ENCODE results near the gene UNC119. TPM values are rescaled to one million over a fixed set of nuclear protein-coding genes. Genes with fewer than 3 reads are reported as not detected.
"Not testable (repeated sequence)": the region's sequence is repeated elsewhere in the genome, so short reads cannot be mapped to it uniquely, and the experiment has no call there.

UNC119 gene
- total RNA-seq, 1 donor from 2014 or later: 22.2 TPM

GRCh38 chr17:28528327-28529012 is 24.0 kb downstream of the UNC119 start:
- intact Hi-C loops (cut with micrococcal nuclease): no loop called here
- DNase-seq (no peak), ATAC-seq (no peak)

GRCh38 chr17:28527859-28528258 is 24.6 kb downstream of the UNC119 start:
- intact Hi-C loops (cut with micrococcal nuclease): no loop called here
- DNase-seq: no peak
- ATAC-seq: no peak

GRCh38 chr17:28527181-28527681 is 25.2 kb downstream of the UNC119 start:
- intact Hi-C loops (cut with micrococcal nuclease): no loop called here

GRCh38 chr17:28526381-28526780 is 26.0 kb downstream of the UNC119 start:
- DNase-seq: no peak
- intact Hi-C loops (cut with micrococcal nuclease): no loop called here
- no peak for ATAC-seq

More at GRCh38 chr17:28527181-28527681, 25.2 kb downstream of the UNC119 start:
- no peak for ATAC-seq
- DNase-seq: no peak

GRCh38 chr17:28524476-28525424 is 27.7 kb downstream of the UNC119 start:
- intact Hi-C loops (cut with micrococcal nuclease): no loop called here
- ATAC-seq (no peak), DNase-seq (no peak)

- intact Hi-C loops (cut with micrococcal nuclease): no loop called here
- ATAC-seq (no peak), DNase-seq (no peak)
Observed at GRCh38 chr17:28523876-28524275, 28.5 kb downstream of the UNC119 start.

- ATAC-seq (no peak), DNase-seq (no peak)
- intact Hi-C loops (cut with micrococcal nuclease): no loop called here
Observed at GRCh38 chr17:28523186-28523585, 29.2 kb downstream of the UNC119 start.

GRCh38 chr17:28522281-28522680 is 30.1 kb downstream of the UNC119 start:
- DNase-seq; intact Hi-C loops (cut with micrococcal nuclease); ATAC-seq: not testable (repeated sequence)

- DNase-seq: no peak
- ATAC-seq: no peak
- intact Hi-C loops (cut with micrococcal nuclease): no loop called here
Observed at GRCh38 chr17:28521311-28522085, 30.9 kb downstream of the UNC119 start.

- no peak for ATAC-seq
- no peak for DNase-seq
- intact Hi-C loops (cut with micrococcal nuclease): no loop called here
Observed at GRCh38 chr17:28520687-28521086, 31.7 kb downstream of the UNC119 start.

- ATAC-seq: no peak
- intact Hi-C loops (cut with micrococcal nuclease): no loop called here
- no peak for DNase-seq
Observed at GRCh38 chr17:28519236-28519635, 33.2 kb downstream of the UNC119 start.

- intact Hi-C loops (cut with micrococcal nuclease): no loop called here
- ATAC-seq (no peak), DNase-seq (no peak)
Observed at GRCh38 chr17:28518578-28518977, 33.8 kb downstream of the UNC119 start.

- ATAC-seq (no peak), DNase-seq (no peak)
- intact Hi-C loops (cut with micrococcal nuclease): no loop called here
Observed at GRCh38 chr17:28518132-28518531, 34.3 kb downstream of the UNC119 start.

GRCh38 chr17:28515518-28515917 is 36.9 kb downstream of the UNC119 start:
- DNase-seq (no peak), ATAC-seq (no peak)
- intact Hi-C loops (cut with micrococcal nuclease): no loop called here

- intact Hi-C loops (cut with micrococcal nuclease): no loop called here
- DNase-seq (no peak), ATAC-seq (no peak)
Observed at GRCh38 chr17:28514561-28515002, 37.8 kb downstream of the UNC119 start.

GRCh38 chr17:28513476-28513875 is 38.9 kb downstream of the UNC119 start:
- intact Hi-C loops (cut with micrococcal nuclease): no loop called here
- no peak for DNase-seq
- no peak for ATAC-seq

GRCh38 chr17:28511858-28512461 is 40.5 kb downstream of the UNC119 start:
- no peak for DNase-seq
- intact Hi-C loops (cut with micrococcal nuclease): no loop called here
- no peak for ATAC-seq

GRCh38 chr17:28509789-28510188 is 42.6 kb downstream of the UNC119 start:
- DNase-seq (no peak), ATAC-seq (peak; percentile 30)
- intact Hi-C loops (cut with micrococcal nuclease): no loop called here

- intact Hi-C loops (cut with micrococcal nuclease): no loop called here
- ATAC-seq (no peak), DNase-seq (no peak)
Observed at GRCh38 chr17:28508211-28508724, 44.2 kb downstream of the UNC119 start.
